Gastrocnemius medialis (tissue), 4 donors: ENCODE measurements around the gene NRROS.

ENCODE experiments used
- CTCF ChIP-seq, 5 experiments: fragments of 450-650 bp in 3 of 5; fragments of 200-600 bp in 2 of 5; sonication (generic) in 2 of 5; IDR thresholded peaks in 4 of 5; conservative IDR thresholded peaks in 1 of 5; 1 replicate in 4 of 5; 2 replicates in 1 of 5; pipeline ENCODE4 v1.5.1; 2016 to 2019; ENCODE audit warnings: antibody characterized with exemption in 5 of 5, mild to moderate bottlenecking in 3 of 5, moderate library complexity in 3 of 5
- POLR2A ChIP-seq, 2 donors: fragments of 450-650 bp; IDR thresholded peaks; one replicate each; pipeline ENCODE4 v1.6.1; 2017; ENCODE audit warnings: antibody characterized with exemption in 2 of 2, mild to moderate bottlenecking in 2 of 2, moderate library complexity in 2 of 2

DNA sequence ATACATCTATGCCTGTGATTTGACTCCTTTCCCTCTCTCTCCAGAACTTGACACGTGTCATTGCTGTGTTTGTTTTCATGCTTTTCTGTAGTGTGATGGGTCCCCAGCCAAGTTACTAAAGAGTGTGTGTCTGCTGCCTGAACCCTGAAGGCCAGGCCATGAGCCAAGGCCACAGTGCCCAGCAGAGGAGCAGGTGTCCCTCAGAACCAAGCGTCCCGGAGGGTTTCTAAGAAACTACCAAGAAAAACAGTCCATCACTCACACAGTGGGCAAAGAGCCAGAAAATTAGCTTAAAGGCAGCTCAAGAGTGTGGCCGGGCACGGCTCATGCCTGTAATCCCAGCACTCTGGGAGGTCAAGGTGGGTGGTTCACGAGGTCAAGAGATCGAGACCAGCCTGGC, 35.8 kb upstream of the NRROS start:
- no peak for TF ChIP-seq CTCF (IDR thresholded peaks at IDR 0.05 in 4 of 5, conservative IDR thresholded peaks at IDR 0.05 in 1 of 5)
- no peak for TF ChIP-seq POLR2A (IDR thresholded peaks at IDR 0.05)
